Measurements from ENCODE around the gene CATSPER4. TPM values are rescaled to one million over a fixed set of nuclear protein-coding genes. Genes with fewer than 3 reads are reported as not detected.

Gene CATSPER4
- polyA plus RNA-seq (2013, experiment 1 of 2; ENCODE audit: insufficient read length), result not detected
- polyA plus RNA-seq (2013, experiment 2 of 2; ENCODE audit: insufficient read length), result not detected

DNA sequence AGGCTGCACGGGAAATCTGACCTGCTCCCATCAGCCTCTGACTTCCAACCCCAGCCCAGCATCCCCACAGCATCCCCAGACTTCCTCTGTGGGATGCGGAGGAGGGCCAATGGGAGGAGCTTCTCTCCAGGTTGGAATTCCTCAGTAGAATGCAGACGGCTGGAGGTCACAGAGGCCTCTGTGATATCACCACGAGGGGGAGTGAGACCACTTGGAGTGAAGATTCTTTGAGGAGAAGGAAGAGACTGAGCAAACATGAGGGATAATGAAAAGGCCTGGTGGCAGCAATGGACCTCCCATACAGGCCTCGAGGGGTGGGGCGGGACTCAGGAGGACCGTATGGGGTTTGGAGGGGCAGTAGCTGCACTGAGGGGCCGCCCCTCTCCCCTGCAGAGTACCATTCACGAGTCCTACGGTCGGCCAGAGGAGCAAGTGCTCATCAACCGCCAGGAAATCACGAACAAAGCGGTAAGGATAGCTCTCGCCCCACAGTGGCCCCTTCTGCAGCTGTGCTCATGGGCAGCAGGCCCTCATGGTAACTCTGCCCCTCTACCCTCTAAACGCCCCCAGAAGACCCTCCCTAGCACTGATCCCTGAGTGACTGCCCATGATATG lies at the start of gene CATSPER4:
Gene CATSPER4 (plus strand): TSS at position 230 of the 615 bp plus-strand sequence. CDS start 26 bp downstream, at position 256.
- DNase-seq, result peak; percentile 39

DNA sequence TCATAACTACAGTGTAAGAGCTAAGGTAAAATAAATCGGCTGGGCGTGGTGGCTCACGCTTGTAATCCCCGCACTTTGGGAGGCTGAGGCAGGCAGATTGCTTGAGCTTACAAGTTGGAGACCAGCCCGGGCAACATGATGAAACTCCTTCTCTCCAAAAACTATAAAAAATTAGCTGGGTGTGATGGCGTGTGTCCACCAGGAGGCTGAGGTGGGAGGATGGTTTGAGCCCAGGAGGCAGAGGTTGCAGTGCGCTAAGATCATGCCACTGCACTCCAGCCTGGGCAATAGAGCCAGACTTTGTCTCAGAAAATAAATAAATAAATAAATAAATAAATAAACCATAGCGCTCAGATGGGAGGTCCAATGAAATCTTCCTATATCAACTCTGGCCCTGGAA lies 48.2 kb upstream of the CATSPER4 start:
- no peak for DNase-seq

DNA sequence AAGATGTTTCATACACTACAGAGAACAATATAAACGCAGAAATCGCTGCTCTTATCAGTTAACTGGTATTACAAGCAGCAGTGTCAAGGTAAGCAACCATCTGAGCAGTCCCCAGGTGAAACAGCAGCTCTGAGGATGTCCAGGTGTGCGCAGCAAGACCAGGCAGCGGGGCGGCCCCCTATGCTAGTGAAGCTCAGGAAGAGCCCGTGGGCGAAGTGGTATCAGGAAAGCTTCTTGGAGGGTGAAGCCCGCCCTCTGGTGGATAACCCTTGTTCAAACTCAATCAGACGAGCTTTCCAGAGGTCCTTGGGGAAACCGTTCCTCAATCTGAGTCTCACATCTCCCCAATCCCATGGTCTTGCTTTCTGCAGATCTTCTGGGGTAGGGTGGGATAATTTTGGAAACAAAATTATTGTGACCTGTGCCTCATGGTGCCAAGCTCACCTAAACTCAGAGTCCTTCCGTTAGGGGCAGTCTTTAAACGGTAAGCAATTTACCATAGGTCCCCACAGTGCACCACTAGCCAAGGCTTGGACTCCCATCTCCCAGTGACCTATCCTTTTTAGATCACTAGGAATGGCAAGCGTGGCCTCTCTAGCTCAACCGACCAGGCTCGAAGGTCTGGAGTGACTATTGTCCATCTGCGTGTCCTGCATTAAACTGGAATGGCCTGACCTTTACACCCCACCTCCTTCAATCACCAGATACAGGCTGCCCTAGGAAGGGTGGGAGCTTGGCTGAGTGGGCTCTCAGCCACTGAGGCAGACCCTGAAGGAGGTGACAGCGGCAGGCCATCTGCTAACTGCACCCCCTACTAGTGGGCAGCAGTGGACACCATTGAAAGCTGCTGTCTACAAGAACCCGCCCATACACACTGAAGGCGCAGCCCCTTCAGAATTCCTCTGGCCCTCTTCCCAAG lies 45.1 kb upstream of the CATSPER4 start:
- peak; percentile 75 for DNase-seq

DNA sequence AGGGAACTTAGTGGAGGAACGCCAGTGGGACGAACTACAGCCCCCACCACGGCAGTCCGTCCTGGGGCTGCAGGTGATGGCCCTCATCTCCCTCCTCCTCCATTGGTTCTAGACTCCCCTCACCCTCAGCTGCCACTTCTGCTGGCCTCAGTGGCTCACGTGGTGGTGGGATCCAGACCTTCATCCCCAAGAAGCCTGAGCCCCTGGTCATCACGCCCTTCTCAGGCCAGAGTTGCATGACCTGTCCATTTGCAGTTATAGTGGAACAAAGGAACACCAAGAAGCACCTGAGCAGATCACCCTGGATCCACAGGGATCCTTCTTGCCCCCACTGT lies 44.5 kb upstream of the CATSPER4 start:
- DNase-seq, result no peak

- DNase-seq, result no peak
These were observed 41.5 kb upstream of the CATSPER4 start for GRCh38 chr1:26148887-26149286.

DNA sequence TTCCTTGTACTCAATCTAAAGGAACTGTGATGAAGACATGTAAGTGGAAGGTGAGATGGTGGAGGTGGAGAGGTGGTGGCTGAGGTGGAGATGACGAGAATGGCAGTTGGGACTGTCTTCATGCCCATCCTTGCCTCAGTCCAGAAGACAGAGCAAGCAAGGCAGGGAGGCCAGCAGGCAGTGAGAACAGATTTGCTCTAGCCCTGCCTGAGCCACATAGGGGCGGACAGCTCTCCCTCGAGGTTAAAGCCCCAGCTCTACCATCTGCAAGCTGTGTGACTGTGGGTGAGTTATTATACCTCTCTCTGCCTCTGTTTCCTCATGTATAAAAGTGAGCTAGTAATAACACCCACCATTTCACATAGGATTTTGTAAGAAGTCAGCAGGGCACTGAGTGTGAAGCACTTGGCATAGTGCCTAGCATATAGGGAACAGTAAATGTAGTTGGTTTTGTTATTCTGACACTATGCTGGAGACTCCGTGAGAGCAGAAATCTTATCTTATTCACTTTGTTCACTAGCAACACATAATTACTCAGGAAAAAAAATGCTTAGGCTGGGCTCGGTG lies 36.4 kb upstream of the CATSPER4 start:
- no peak for DNase-seq

DNA sequence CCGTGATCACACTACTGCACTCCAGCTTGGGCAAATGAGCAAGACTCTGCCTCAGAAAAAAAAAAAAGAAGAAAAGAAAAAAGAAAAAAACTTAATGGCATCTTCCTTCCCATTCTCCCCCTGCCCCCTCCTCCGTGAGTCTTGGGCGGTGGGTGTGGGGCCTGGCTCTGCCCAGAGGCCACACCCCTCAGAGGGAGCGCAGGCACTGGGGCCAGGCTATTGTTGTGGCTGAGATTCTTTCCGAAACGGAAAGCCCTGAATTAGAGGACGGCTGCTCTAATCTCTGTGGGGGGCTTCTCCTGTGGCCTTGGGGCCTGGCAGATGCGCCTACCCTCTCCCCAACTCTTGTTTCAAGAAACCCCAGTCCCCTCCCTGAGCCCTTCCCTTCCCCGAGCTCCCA lies 35.7 kb upstream of the CATSPER4 start:
- DNase-seq, result no peak

GRCh38 chr1:26155370-26156284 lies 34.8 kb upstream of the CATSPER4 start:
- no peak for DNase-seq

DNA sequence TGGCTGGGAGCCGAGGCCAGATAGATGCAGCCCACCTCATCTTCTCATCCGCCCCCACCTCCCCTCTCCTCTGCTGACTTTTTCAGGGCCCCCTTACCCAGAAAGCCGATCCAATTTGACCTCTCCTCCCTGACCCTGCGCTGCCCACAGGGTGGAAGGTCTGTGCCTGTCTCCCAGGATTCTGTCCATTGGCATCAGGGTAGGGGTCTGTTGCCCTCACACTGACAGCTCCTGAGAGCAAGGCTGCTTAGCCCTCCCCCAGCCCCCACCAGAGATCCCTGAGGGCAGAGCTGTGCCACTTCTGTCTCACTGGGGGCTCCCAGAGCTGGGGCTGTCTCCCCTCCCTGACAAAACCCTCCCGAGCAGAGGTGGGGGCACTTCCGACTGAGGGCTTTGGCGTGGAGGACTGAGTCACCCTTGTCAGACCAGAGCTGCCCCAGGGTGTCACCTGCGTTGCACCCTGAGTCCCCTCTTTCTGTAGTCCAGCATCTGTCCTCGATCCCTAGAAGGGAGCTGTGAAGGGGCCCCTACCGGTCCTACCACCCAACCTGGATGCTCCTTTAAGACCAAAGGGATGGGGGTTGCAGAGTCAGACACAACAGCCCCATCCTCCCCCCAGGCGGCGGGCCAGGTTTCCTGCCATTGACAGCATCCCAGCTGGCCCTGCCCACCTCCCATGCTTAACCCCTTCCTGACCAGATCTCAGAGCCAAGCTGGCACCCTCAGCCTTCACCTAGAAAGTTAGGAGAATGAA lies 33.9 kb upstream of the CATSPER4 start:
- no peak for DNase-seq

DNA sequence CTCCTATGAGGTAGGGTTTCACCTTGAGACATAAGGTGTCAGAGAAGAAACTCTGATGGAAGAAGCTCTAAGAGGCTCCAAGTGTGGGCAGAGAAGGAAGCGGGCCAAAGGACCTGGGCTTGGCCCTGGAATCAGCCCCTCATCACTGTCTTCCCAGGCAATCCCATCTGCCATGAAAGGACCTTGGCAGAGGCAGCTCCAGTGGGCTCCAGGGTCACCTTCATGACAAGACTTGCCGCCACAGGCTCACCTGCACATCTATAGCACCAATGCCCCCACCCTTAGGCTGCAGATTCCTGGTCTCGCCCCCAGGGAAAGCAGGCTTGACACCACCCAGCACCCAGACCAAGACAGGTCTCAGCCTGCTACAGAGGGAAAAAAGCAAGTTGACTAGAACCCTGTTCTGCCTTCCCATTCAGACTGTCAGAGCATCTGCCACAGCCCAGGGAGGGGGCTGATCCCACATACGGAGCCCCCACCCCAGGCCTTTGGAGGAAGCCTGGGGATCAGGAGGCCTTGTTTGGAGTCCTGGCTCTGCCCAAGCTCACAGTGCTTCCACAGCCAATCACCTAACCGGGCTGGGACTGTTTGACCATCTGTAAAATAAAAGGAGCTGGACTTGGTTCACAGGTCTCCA lies 32.0 kb upstream of the CATSPER4 start:
- DNase-seq, result no peak

GRCh38 chr1:26158908-26159742 lies 31.3 kb upstream of the CATSPER4 start, which contains the start of gene FAM110D:
Gene FAM110D, plus strand, starts transcription at chr1:26159079. Its CDS starts 2,213 bp downstream, at chr1:26161292.
- no peak for DNase-seq

DNA sequence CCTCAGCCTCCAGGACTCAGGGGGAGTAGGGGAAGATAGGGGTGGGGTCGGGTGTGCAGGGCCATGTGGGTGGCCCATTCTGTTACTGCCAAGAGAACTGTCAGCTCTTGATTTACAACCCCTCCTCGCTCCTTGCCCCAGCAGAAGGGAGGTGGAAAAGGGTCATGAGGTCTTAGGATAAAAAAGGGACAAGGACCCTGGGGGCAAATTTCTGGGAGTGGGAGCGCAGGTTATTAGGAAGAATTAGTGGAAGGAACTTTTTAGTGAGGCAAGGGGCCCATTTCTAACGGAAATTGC lies 30.7 kb upstream of the CATSPER4 start:
- no peak for DNase-seq

GRCh38 chr1:26160527-26161414 lies 29.6 kb upstream of the CATSPER4 start:
- DNase-seq, result no peak

DNA sequence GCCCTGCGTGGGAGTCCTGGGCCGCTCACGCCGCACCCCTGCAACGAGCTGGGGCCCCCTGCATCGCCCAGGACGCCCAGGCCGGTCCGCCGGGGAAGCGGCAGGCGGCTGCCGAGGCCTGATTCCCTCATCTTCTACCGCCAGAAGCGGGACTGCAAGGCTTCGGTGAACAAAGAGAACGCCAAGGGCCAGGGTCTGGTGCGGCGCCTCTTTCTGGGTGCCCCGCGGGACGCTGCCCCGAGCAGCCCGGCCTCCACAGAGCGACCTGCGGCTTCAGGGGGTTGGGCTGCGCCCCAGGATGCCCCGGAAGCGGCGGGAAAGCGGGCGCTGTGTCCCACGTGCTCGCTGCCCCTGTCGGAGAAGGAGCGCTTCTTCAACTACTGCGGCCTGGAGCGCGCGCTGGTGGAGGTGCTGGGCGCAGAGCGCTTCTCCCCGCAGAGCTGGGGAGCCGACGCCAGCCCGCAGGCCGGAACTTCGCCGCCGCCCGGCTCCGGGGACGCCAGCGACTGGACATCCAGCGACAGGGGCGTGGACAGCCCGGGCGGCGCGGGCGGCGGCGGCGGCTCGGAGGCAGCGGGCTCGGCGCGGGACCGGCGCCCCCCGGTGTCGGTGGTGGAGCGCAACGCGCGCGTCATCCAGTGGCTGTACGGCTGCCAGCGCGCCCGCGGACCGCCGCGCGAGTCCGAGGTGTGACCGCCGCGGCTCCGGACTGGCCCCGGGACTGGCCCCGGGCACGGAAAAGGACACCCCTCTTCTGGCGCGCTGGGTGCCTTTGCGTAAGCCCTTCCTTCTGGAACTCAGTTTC lies 28.8 kb upstream of the CATSPER4 start:
- peak; percentile 45 for DNase-seq

DNA sequence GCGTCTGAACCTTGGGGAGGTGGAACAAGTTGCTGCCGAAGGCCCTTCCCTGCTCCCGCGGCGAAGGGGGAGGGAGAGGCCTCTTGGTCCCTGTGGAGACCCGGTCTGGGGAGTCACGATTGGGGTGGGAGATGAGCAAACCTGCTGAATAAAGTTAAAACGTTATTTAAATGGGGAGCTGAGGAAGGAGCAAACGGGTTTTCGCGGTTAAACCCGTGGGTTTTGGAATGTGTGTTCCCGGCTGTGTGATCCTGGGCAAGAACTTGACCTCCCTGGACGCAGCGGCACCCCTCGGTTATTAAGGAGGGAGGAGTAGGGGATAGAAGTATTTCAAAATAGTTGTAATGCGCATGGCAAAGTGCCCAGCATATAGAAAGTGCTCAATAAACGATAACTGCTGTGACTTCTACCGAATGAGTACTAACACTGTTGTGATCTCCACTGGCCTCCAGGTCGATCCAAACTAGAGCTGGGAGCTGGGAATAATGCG lies 28.1 kb upstream of the CATSPER4 start:
- DNase-seq, result no peak

DNA sequence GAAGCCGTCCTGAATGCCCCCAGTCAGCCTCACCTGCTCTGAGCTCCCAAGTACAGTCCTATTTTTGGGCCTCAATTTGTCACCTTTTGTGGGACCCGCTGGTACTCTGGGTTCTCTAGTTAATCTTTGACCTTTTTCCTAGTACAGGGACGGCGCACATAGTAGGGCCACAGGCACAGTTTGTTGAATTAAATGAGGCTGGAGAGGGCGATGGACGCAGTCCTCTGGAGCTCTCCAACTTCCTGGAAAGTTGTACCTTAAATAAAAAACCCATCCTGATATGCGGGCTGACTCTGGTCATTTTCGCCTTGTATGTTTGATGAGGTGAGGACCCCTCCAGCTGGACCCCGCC lies 26.7 kb upstream of the CATSPER4 start:
- no peak for DNase-seq

- peak; percentile 34 for DNase-seq
These were observed 26.2 kb upstream of the CATSPER4 start for GRCh38 chr1:26164036-26164860.
